ENCODE measurements around the gene TSPAN14.

- TF ChIP-seq EZH2 (IDR thresholded peaks at IDR 0.05; ENCODE audit: borderline replicate concordance, low read length) = no peak
- peak; percentile 7; the same call in 1 of the 2 replicates for TF ChIP-seq CTCF (IDR thresholded peaks at IDR 0.05; ENCODE audit: low read length)
These were observed 11.3 kb downstream of the TSPAN14 start for GRCh38 chr10:80465451-80465835.

All from OCI-LY1 (cell line).